Ishikawa (cell line): ENCODE data around the gene PARP14.

ENCODE experiments used
- CEBPB ChIP-seq: IDR thresholded peaks from 2 replicates; pipeline ENCODE4 v1.6.1; 2012
- CREB1 ChIP-seq: IDR thresholded peaks from 2 replicates; pipeline ENCODE4 v1.6.1; 2012; ENCODE audit warnings: low read depth
- EGR1 ChIP-seq: IDR thresholded peaks from 2 replicates; pipeline ENCODE4 v1.6.1; 2012
- EP300 ChIP-seq: IDR thresholded peaks from 2 replicates; pipeline ENCODE4 v1.6.1; 2012; ENCODE audit warnings: borderline replicate concordance
- FOXM1 ChIP-seq: IDR thresholded peaks from 2 replicates; pipeline ENCODE4 v1.6.1; 2012; ENCODE audit warnings: low read depth, borderline replicate concordance
- RAD21 ChIP-seq: IDR thresholded peaks from 2 replicates; pipeline ENCODE4 v1.6.1; 2012; ENCODE audit warnings: low read depth
- TAF1 ChIP-seq: IDR thresholded peaks from 2 replicates; pipeline ENCODE4 v1.6.1; 2012; ENCODE audit warnings: low read depth, mild to moderate bottlenecking
- TCF12 ChIP-seq: IDR thresholded peaks from 2 replicates; pipeline ENCODE4 v1.6.1; 2012; ENCODE audit warnings: low read depth
- TEAD4 ChIP-seq: IDR thresholded peaks from 2 replicates; pipeline ENCODE4 v1.6.1; 2012
- TF ChIP-seq, protein P1 (sequence below): IDR thresholded peaks from 2 replicates; pipeline ENCODE4 v1.6.1; 2012
- TF ChIP-seq, protein P2 (sequence below): IDR thresholded peaks from 2 replicates; pipeline ENCODE4 v1.6.1; 2012; ENCODE audit warnings: low read depth, mild to moderate bottlenecking
- TF ChIP-seq, protein P3 (sequence below): IDR thresholded peaks from 2 replicates; pipeline ENCODE4 v1.6.1; 2012

DNA sequence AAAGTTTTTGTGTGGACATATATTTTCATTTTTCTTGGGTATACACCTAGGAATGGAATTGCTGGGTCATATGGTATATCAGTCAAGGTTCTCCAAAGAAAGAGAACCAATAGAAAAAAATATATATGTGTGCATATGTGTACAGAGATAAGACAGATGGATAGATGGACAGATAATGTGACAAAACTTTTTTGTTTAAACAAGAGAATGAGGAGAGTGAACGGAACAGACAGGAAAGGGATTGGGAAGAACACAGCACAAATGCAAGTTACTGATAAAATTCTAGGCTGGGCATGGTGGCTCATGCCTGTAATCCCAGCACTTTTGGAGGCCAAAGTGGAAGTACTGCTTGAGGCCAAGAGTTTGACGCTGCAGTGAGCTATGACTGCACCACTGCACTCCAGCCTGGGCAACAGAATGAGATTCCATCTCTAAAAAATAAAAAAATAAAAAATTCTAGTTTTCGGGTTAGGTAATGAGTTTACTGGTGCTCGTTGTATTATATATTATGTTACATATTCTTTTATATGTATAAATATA is 63.0 kb downstream of the PARP14 start:
- TF ChIP-seq EP300 (no peak), TEAD4 (no peak), TCF12 (no peak), CREB1 (no peak), EGR1 (no peak), RAD21 (no peak), FOXM1 (no peak), CEBPB (no peak), TAF1 (no peak)
- TF ChIP-seq, protein P1, sequence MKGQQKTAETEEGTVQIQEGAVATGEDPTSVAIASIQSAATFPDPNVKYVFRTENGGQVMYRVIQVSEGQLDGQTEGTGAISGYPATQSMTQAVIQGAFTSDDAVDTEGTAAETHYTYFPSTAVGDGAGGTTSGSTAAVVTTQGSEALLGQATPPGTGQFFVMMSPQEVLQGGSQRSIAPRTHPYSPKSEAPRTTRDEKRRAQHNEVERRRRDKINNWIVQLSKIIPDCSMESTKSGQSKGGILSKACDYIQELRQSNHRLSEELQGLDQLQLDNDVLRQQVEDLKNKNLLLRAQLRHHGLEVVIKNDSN: no peak
- TF ChIP-seq, protein P2, sequence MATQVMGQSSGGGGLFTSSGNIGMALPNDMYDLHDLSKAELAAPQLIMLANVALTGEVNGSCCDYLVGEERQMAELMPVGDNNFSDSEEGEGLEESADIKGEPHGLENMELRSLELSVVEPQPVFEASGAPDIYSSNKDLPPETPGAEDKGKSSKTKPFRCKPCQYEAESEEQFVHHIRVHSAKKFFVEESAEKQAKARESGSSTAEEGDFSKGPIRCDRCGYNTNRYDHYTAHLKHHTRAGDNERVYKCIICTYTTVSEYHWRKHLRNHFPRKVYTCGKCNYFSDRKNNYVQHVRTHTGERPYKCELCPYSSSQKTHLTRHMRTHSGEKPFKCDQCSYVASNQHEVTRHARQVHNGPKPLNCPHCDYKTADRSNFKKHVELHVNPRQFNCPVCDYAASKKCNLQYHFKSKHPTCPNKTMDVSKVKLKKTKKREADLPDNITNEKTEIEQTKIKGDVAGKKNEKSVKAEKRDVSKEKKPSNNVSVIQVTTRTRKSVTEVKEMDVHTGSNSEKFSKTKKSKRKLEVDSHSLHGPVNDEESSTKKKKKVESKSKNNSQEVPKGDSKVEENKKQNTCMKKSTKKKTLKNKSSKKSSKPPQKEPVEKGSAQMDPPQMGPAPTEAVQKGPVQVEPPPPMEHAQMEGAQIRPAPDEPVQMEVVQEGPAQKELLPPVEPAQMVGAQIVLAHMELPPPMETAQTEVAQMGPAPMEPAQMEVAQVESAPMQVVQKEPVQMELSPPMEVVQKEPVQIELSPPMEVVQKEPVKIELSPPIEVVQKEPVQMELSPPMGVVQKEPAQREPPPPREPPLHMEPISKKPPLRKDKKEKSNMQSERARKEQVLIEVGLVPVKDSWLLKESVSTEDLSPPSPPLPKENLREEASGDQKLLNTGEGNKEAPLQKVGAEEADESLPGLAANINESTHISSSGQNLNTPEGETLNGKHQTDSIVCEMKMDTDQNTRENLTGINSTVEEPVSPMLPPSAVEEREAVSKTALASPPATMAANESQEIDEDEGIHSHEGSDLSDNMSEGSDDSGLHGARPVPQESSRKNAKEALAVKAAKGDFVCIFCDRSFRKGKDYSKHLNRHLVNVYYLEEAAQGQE: no peak
- TF ChIP-seq, protein P3, sequence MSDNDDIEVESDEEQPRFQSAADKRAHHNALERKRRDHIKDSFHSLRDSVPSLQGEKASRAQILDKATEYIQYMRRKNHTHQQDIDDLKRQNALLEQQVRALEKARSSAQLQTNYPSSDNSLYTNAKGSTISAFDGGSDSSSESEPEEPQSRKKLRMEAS: no peak
